Measurements from ENCODE around the gene CLVS2. TPM values are rescaled to one million over a fixed set of nuclear protein-coding genes. Genes with fewer than 3 reads are reported as not detected.

Gene CLVS2
- total and polyA plus RNA-seq, 4 donors, result 0.25 TPM; not detected in 3

DNA sequence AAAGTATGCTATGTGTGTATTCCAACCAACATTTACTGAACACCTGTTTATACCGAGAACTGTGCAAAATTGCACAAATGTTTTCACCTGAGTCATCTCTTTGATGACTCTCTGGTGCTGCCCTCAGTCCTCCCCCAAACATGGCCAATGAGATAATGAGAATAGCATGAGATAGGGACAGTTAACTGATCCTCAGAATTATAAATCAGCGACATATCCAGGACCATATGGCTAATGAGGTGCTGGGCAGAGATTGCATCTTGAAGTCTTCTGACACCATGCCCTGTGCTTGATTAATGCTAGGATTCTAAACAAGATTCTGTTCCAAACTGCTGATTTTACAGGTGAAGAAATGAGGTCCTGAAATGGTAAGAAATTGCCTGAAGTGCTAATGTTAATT, 13.0 kb downstream of the CLVS2 start:
- Histone ChIP-seq H3K9me3 (ENCODE audit: control insufficient read depth in 4 of 4, low read length in 3 of 4) (no peaks in the 10 kb centered on the region), H3K36me3 (ENCODE audit: control insufficient read depth in 4 of 4, insufficient read depth in 3 of 4, low read depth in 1 of 4, low read length in 3 of 4) (no peaks in the 10 kb centered on the region), H3K4me1 (ENCODE audit: control insufficient read depth in 4 of 4, insufficient read depth in 4 of 4, low read length in 3 of 4) (no peaks in the 10 kb centered on the region), H3K27me3 (ENCODE audit: control insufficient read depth in 4 of 4, insufficient read depth in 4 of 4, low read length in 3 of 4) (no peaks in the 10 kb centered on the region), H3K4me3 (ENCODE audit: low read depth in 1 of 3, low read length in 3 of 3) (no peak overlapping the region), H3K9ac (ENCODE audit: low read depth in 1 of 2, low read length in 2 of 2) (no peak overlapping the region), H3K27ac (ENCODE audit: low read depth in 1 of 2, low read length in 2 of 2) (no peak overlapping the region)
- no peak for DNase-seq (ENCODE audit: low spot score)
- no peak for TF ChIP-seq GABPA (IDR thresholded peaks at IDR 0.05 in 1 of 2, conservative IDR thresholded peaks at IDR 0.05 in 1 of 2)
- TF ChIP-seq TAF1 (conservative IDR thresholded peaks at IDR 0.05), result no peak
- no peak for TF ChIP-seq ATF3 (IDR thresholded peaks at IDR 0.05)
- TF ChIP-seq EGR1 (IDR thresholded peaks at IDR 0.05; ENCODE audit: low read depth in 2 of 2), result no peak
- TF ChIP-seq FOXA2 (IDR thresholded peaks at IDR 0.05), result no peak
- TF ChIP-seq HNF4A (conservative IDR thresholded peaks at IDR 0.05), result no peak
- TF ChIP-seq, protein P1, sequence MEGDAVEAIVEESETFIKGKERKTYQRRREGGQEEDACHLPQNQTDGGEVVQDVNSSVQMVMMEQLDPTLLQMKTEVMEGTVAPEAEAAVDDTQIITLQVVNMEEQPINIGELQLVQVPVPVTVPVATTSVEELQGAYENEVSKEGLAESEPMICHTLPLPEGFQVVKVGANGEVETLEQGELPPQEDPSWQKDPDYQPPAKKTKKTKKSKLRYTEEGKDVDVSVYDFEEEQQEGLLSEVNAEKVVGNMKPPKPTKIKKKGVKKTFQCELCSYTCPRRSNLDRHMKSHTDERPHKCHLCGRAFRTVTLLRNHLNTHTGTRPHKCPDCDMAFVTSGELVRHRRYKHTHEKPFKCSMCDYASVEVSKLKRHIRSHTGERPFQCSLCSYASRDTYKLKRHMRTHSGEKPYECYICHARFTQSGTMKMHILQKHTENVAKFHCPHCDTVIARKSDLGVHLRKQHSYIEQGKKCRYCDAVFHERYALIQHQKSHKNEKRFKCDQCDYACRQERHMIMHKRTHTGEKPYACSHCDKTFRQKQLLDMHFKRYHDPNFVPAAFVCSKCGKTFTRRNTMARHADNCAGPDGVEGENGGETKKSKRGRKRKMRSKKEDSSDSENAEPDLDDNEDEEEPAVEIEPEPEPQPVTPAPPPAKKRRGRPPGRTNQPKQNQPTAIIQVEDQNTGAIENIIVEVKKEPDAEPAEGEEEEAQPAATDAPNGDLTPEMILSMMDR (IDR thresholded peaks at IDR 0.05; ENCODE audit: low read depth, low read length, missing input control), result no peak
- TF ChIP-seq FOXA1 (IDR thresholded peaks at IDR 0.05), result no peak
- TF ChIP-seq RAD21 (IDR thresholded peaks at IDR 0.05), result no peak
- TF ChIP-seq YY1 (IDR thresholded peaks at IDR 0.05), result no peak
- TF ChIP-seq, protein P2, sequence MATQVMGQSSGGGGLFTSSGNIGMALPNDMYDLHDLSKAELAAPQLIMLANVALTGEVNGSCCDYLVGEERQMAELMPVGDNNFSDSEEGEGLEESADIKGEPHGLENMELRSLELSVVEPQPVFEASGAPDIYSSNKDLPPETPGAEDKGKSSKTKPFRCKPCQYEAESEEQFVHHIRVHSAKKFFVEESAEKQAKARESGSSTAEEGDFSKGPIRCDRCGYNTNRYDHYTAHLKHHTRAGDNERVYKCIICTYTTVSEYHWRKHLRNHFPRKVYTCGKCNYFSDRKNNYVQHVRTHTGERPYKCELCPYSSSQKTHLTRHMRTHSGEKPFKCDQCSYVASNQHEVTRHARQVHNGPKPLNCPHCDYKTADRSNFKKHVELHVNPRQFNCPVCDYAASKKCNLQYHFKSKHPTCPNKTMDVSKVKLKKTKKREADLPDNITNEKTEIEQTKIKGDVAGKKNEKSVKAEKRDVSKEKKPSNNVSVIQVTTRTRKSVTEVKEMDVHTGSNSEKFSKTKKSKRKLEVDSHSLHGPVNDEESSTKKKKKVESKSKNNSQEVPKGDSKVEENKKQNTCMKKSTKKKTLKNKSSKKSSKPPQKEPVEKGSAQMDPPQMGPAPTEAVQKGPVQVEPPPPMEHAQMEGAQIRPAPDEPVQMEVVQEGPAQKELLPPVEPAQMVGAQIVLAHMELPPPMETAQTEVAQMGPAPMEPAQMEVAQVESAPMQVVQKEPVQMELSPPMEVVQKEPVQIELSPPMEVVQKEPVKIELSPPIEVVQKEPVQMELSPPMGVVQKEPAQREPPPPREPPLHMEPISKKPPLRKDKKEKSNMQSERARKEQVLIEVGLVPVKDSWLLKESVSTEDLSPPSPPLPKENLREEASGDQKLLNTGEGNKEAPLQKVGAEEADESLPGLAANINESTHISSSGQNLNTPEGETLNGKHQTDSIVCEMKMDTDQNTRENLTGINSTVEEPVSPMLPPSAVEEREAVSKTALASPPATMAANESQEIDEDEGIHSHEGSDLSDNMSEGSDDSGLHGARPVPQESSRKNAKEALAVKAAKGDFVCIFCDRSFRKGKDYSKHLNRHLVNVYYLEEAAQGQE (IDR thresholded peaks at IDR 0.05), result no peak
- no peak for TF ChIP-seq RXRA (IDR thresholded peaks at IDR 0.05)
- no peak for TF ChIP-seq JUND (IDR thresholded peaks at IDR 0.05)
- TF ChIP-seq, protein P3, sequence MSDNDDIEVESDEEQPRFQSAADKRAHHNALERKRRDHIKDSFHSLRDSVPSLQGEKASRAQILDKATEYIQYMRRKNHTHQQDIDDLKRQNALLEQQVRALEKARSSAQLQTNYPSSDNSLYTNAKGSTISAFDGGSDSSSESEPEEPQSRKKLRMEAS (IDR thresholded peaks at IDR 0.05), result no peak
- no peak for TF ChIP-seq NR2F2 (IDR thresholded peaks at IDR 0.05)
- TF ChIP-seq HNF4G (IDR thresholded peaks at IDR 0.05), result no peak
- WGBS, result 76% methylated on average over 2 of the region's 2 CpGs

DNA sequence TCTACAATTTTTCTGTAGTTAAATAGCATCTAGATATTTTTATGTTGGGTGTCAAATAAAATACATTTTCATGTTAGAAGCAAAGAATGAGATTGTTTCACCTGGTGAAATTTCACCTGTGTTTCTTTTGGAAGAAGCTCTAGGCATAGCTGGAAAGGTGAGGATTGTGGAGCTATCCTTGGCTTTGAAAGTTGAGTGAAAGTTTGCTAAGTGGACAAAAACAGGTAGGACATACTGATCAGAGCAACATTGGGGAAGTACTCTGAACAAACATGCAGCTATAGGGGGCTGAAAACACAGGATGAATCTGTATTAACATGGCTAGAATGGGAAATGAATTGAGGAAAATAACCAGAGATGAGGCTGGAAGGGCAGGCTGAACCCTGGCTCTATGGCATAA, 18.8 kb downstream of the CLVS2 start:
- Histone ChIP-seq H3K9ac (ENCODE audit: low read depth in 1 of 2, low read length in 2 of 2) (no peak overlapping the region), H3K36me3 (ENCODE audit: control insufficient read depth in 4 of 4, insufficient read depth in 3 of 4, low read depth in 1 of 4, low read length in 3 of 4) (no peaks in the 10 kb centered on the region), H3K4me1 (ENCODE audit: control insufficient read depth in 4 of 4, insufficient read depth in 4 of 4, low read length in 3 of 4) (no peaks in the 10 kb centered on the region), H3K9me3 (ENCODE audit: control insufficient read depth in 4 of 4, low read length in 3 of 4) (no peaks in the 10 kb centered on the region), H3K4me3 (ENCODE audit: low read depth in 1 of 3, low read length in 3 of 3) (no peak overlapping the region), H3K27me3 (ENCODE audit: control insufficient read depth in 4 of 4, insufficient read depth in 4 of 4, low read length in 3 of 4) (no peaks in the 10 kb centered on the region), H3K27ac (ENCODE audit: low read depth in 1 of 2, low read length in 2 of 2) (no peak overlapping the region)
- no peak for DNase-seq (ENCODE audit: low spot score)
- no peak for TF ChIP-seq NR2F2 (IDR thresholded peaks at IDR 0.05)
- no peak for TF ChIP-seq HNF4A (conservative IDR thresholded peaks at IDR 0.05)
- no peak for TF ChIP-seq JUND (IDR thresholded peaks at IDR 0.05)
- TF ChIP-seq GABPA (IDR thresholded peaks at IDR 0.05 in 1 of 2, conservative IDR thresholded peaks at IDR 0.05 in 1 of 2), result no peak
- TF ChIP-seq ZBTB33 (IDR thresholded peaks at IDR 0.05), result no peak
- TF ChIP-seq, protein P2 (IDR thresholded peaks at IDR 0.05), result no peak
- TF ChIP-seq EGR1 (IDR thresholded peaks at IDR 0.05; ENCODE audit: low read depth in 2 of 2), result no peak
- no peak for TF ChIP-seq FOXA1 (IDR thresholded peaks at IDR 0.05)
- TF ChIP-seq RAD21 (IDR thresholded peaks at IDR 0.05), result no peak
- TF ChIP-seq FOXA2 (IDR thresholded peaks at IDR 0.05), result no peak
- TF ChIP-seq SP1 (IDR thresholded peaks at IDR 0.05), result no peak
- TF ChIP-seq YY1 (IDR thresholded peaks at IDR 0.05), result no peak
- TF ChIP-seq, protein P1 (IDR thresholded peaks at IDR 0.05; ENCODE audit: low read depth, low read length, missing input control), result no peak

Data from liver (tissue), 9 donors.